Measurements from ENCODE around the gene ARHGAP24.

The ARHGAP24 gene

GRCh38 chr4:85995361-85995760 is 520.4 kb downstream of the ARHGAP24 start:
- H3K27me3 ChIP-seq (replicated peaks in 2 of 5; ENCODE audit: control insufficient read depth in 4 of 5, insufficient read depth in 5 of 5, low read length in 4 of 5), result no peaks in the 10 kb centered on the region
- CTCF ChIA-PET, result interaction anchor here (1.3 kb wide), 1 partner anchor 23 kb away, joined by 4 read pairs; no protein-coding TSS in a partner anchor
- H3K36me3 ChIP-seq (ENCODE audit: control insufficient read depth in 4 of 4, insufficient read depth in 4 of 4, low read length in 3 of 4), result no peaks in the 10 kb centered on the region
- H3K27ac ChIP-seq (ENCODE audit: insufficient read depth in 1 of 2, low read depth in 1 of 2, low read length in 2 of 2, poor library complexity in 1 of 2, severe bottlenecking in 2 of 2), result no peak overlapping the region
- H3K4me1 ChIP-seq (ENCODE audit: control extremely low read depth in 1 of 4, control insufficient read depth in 4 of 4, insufficient read depth in 4 of 4, low read length in 3 of 4), result peaks cover 0 to 4% (median 0%) of the 10 kb centered on the region in 4 experiments
- POLR2A ChIA-PET, result no interaction called here
- H3K9me3 ChIP-seq (ENCODE audit: control extremely low read depth in 1 of 5, control insufficient read depth in 4 of 5, insufficient read depth in 2 of 5, low read depth in 1 of 5, low read length in 4 of 5), result no peaks in the 10 kb centered on the region
- no peak overlapping the region for H3K4me3 ChIP-seq (ENCODE audit: control insufficient read depth in 1 of 7, extremely low read depth in 1 of 7, insufficient read depth in 4 of 7, low read depth in 2 of 7, low read length in 6 of 7)
- 92% methylated on average over 5 of the region's 6 CpGs for WGBS (ENCODE audit: insufficient coverage)
- DNase-seq, result no peak

- DNase-seq, result no peak
- ChIA-PET POLR2A (no interaction called here), CTCF (no interaction called here)
- Histone ChIP-seq H3K4me3 (ENCODE audit: control insufficient read depth in 1 of 7, extremely low read depth in 1 of 7, insufficient read depth in 4 of 7, low read depth in 2 of 7, low read length in 6 of 7) (no peak overlapping the region), H3K27ac (ENCODE audit: insufficient read depth in 1 of 2, low read depth in 1 of 2, low read length in 2 of 2, poor library complexity in 1 of 2, severe bottlenecking in 2 of 2) (no peak overlapping the region), H3K4me1 (ENCODE audit: control extremely low read depth in 1 of 4, control insufficient read depth in 4 of 4, insufficient read depth in 4 of 4, low read length in 3 of 4) (no peaks in the 10 kb centered on the region), H3K9me3 (ENCODE audit: control extremely low read depth in 1 of 5, control insufficient read depth in 4 of 5, insufficient read depth in 2 of 5, low read depth in 1 of 5, low read length in 4 of 5) (no peaks in the 10 kb centered on the region), H3K36me3 (ENCODE audit: control insufficient read depth in 4 of 4, insufficient read depth in 4 of 4, low read length in 3 of 4) (no peaks in the 10 kb centered on the region), H3K27me3 (replicated peaks in 2 of 5; ENCODE audit: control insufficient read depth in 4 of 5, insufficient read depth in 5 of 5, low read length in 4 of 5) (no peaks in the 10 kb centered on the region)
- 100% methylated on average over 1 of the region's 2 CpGs for WGBS (ENCODE audit: insufficient coverage)
Observed at GRCh38 chr4:86001591-86001990, 526.6 kb downstream of the ARHGAP24 start.

- no peak for DNase-seq
- ChIA-PET CTCF (no interaction called here), POLR2A (no interaction called here)
- Histone ChIP-seq H3K27ac (ENCODE audit: insufficient read depth in 1 of 2, low read depth in 1 of 2, low read length in 2 of 2, poor library complexity in 1 of 2, severe bottlenecking in 2 of 2) (no peak overlapping the region), H3K27me3 (replicated peaks in 2 of 5; ENCODE audit: control insufficient read depth in 4 of 5, insufficient read depth in 5 of 5, low read length in 4 of 5) (no peaks in the 10 kb centered on the region), H3K4me3 (ENCODE audit: control insufficient read depth in 1 of 7, extremely low read depth in 1 of 7, insufficient read depth in 4 of 7, low read depth in 2 of 7, low read length in 6 of 7) (no peak overlapping the region), H3K36me3 (ENCODE audit: control insufficient read depth in 4 of 4, insufficient read depth in 4 of 4, low read length in 3 of 4) (no peaks in the 10 kb centered on the region), H3K4me1 (ENCODE audit: control extremely low read depth in 1 of 4, control insufficient read depth in 4 of 4, insufficient read depth in 4 of 4, low read length in 3 of 4) (no peaks in the 10 kb centered on the region), H3K9me3 (ENCODE audit: control extremely low read depth in 1 of 5, control insufficient read depth in 4 of 5, insufficient read depth in 2 of 5, low read depth in 1 of 5, low read length in 4 of 5) (peaks cover 0 to 2% (median 0%) of the 10 kb centered on the region in 5 experiments)
- 100% methylated on average over 2 of the region's 2 CpGs for WGBS (ENCODE audit: insufficient coverage)
Observed at GRCh38 chr4:86004030-86004429, 529.1 kb downstream of the ARHGAP24 start.

GRCh38 chr4:86006057-86006456 is 531.1 kb downstream of the ARHGAP24 start:
- ChIA-PET CTCF (no interaction called here), POLR2A (no interaction called here)
- no peaks in the 10 kb centered on the region for H3K27me3 ChIP-seq (replicated peaks in 2 of 5; ENCODE audit: control insufficient read depth in 4 of 5, insufficient read depth in 5 of 5, low read length in 4 of 5)
- H3K9me3 ChIP-seq (ENCODE audit: control extremely low read depth in 1 of 5, control insufficient read depth in 4 of 5, insufficient read depth in 2 of 5, low read depth in 1 of 5, low read length in 4 of 5), result peaks cover 0 to 2% (median 0%) of the 10 kb centered on the region in 5 experiments
- no peak overlapping the region for H3K4me3 ChIP-seq (ENCODE audit: control insufficient read depth in 1 of 7, extremely low read depth in 1 of 7, insufficient read depth in 4 of 7, low read depth in 2 of 7, low read length in 6 of 7)
- H3K36me3 ChIP-seq (ENCODE audit: control insufficient read depth in 4 of 4, insufficient read depth in 4 of 4, low read length in 3 of 4), result no peaks in the 10 kb centered on the region
- no peaks in the 10 kb centered on the region for H3K4me1 ChIP-seq (ENCODE audit: control extremely low read depth in 1 of 4, control insufficient read depth in 4 of 4, insufficient read depth in 4 of 4, low read length in 3 of 4)
- no peak overlapping the region for H3K27ac ChIP-seq (ENCODE audit: insufficient read depth in 1 of 2, low read depth in 1 of 2, low read length in 2 of 2, poor library complexity in 1 of 2, severe bottlenecking in 2 of 2)
- no peak for DNase-seq

GRCh38 chr4:86007042-86007441 is 532.1 kb downstream of the ARHGAP24 start:
- DNase-seq, result no peak
- no peaks in the 10 kb centered on the region for H3K36me3 ChIP-seq (ENCODE audit: control insufficient read depth in 4 of 4, insufficient read depth in 4 of 4, low read length in 3 of 4)
- WGBS (ENCODE audit: insufficient coverage), result 93% methylated on average over 6 of the region's 6 CpGs
- no peaks in the 10 kb centered on the region for H3K27me3 ChIP-seq (replicated peaks in 2 of 5; ENCODE audit: control insufficient read depth in 4 of 5, insufficient read depth in 5 of 5, low read length in 4 of 5)
- POLR2A ChIA-PET, result no interaction called here
- no peak overlapping the region for H3K4me3 ChIP-seq (ENCODE audit: control insufficient read depth in 1 of 7, extremely low read depth in 1 of 7, insufficient read depth in 4 of 7, low read depth in 2 of 7, low read length in 6 of 7)
- peaks cover 0 to 2% (median 0%) of the 10 kb centered on the region in 5 experiments for H3K9me3 ChIP-seq (ENCODE audit: control extremely low read depth in 1 of 5, control insufficient read depth in 4 of 5, insufficient read depth in 2 of 5, low read depth in 1 of 5, low read length in 4 of 5)
- CTCF ChIA-PET, result no interaction called here
- H3K4me1 ChIP-seq (ENCODE audit: control extremely low read depth in 1 of 4, control insufficient read depth in 4 of 4, insufficient read depth in 4 of 4, low read length in 3 of 4), result no peaks in the 10 kb centered on the region
- H3K27ac ChIP-seq (ENCODE audit: insufficient read depth in 1 of 2, low read depth in 1 of 2, low read length in 2 of 2, poor library complexity in 1 of 2, severe bottlenecking in 2 of 2), result no peak overlapping the region

- H3K27ac ChIP-seq (ENCODE audit: insufficient read depth in 1 of 2, low read depth in 1 of 2, low read length in 2 of 2, poor library complexity in 1 of 2, severe bottlenecking in 2 of 2), result no peak overlapping the region
- no peak for DNase-seq
- H3K9me3 ChIP-seq (ENCODE audit: control extremely low read depth in 1 of 5, control insufficient read depth in 4 of 5, insufficient read depth in 2 of 5, low read depth in 1 of 5, low read length in 4 of 5), result peaks cover 0 to 2% (median 0%) of the 10 kb centered on the region in 5 experiments
- H3K4me1 ChIP-seq (ENCODE audit: control extremely low read depth in 1 of 4, control insufficient read depth in 4 of 4, insufficient read depth in 4 of 4, low read length in 3 of 4), result peaks cover 0 to 1% (median 0%) of the 10 kb centered on the region in 4 experiments
- CTCF ChIA-PET, result no interaction called here
- H3K4me3 ChIP-seq (ENCODE audit: control insufficient read depth in 1 of 7, extremely low read depth in 1 of 7, insufficient read depth in 4 of 7, low read depth in 2 of 7, low read length in 6 of 7), result no peak overlapping the region
- WGBS (ENCODE audit: insufficient coverage), result no CpG with 5 or more reads among the region's 1 CpG
- H3K36me3 ChIP-seq (ENCODE audit: control insufficient read depth in 4 of 4, insufficient read depth in 4 of 4, low read length in 3 of 4), result no peaks in the 10 kb centered on the region
- H3K27me3 ChIP-seq (replicated peaks in 2 of 5; ENCODE audit: control insufficient read depth in 4 of 5, insufficient read depth in 5 of 5, low read length in 4 of 5), result no peaks in the 10 kb centered on the region
- POLR2A ChIA-PET, result no interaction called here
Observed at GRCh38 chr4:86011117-86011516, 536.2 kb downstream of the ARHGAP24 start.

GRCh38 chr4:86013621-86014020 is 538.7 kb downstream of the ARHGAP24 start:
- peaks cover 0 to 1% (median 0%) of the 10 kb centered on the region in 4 experiments for H3K4me1 ChIP-seq (ENCODE audit: control extremely low read depth in 1 of 4, control insufficient read depth in 4 of 4, insufficient read depth in 4 of 4, low read length in 3 of 4)
- ChIA-PET CTCF (no interaction called here), POLR2A (no interaction called here)
- H3K4me3 ChIP-seq (ENCODE audit: control insufficient read depth in 1 of 7, extremely low read depth in 1 of 7, insufficient read depth in 4 of 7, low read depth in 2 of 7, low read length in 6 of 7), result no peak overlapping the region
- no peak overlapping the region for H3K27ac ChIP-seq (ENCODE audit: insufficient read depth in 1 of 2, low read depth in 1 of 2, low read length in 2 of 2, poor library complexity in 1 of 2, severe bottlenecking in 2 of 2)
- DNase-seq, result no peak
- WGBS (ENCODE audit: insufficient coverage), result no CpG with 5 or more reads among the region's 4 CpGs
- no peaks in the 10 kb centered on the region for H3K27me3 ChIP-seq (replicated peaks in 2 of 5; ENCODE audit: control insufficient read depth in 4 of 5, insufficient read depth in 5 of 5, low read length in 4 of 5)
- H3K36me3 ChIP-seq (ENCODE audit: control insufficient read depth in 4 of 4, insufficient read depth in 4 of 4, low read length in 3 of 4), result no peaks in the 10 kb centered on the region
- no peaks in the 10 kb centered on the region for H3K9me3 ChIP-seq (ENCODE audit: control extremely low read depth in 1 of 5, control insufficient read depth in 4 of 5, insufficient read depth in 2 of 5, low read depth in 1 of 5, low read length in 4 of 5)

Measured in common myeloid progenitor, CD34-positive (primary cell).